Suppressor macrophage treated with lipopolysaccharide for 4 hours (primary cell): ENCODE measurements around the gene AGFG2.
A peak's percentile ranks its signal among the peaks of the same experiment; 100 is the strongest.
"Not testable (repeated sequence)": the region's sequence is repeated elsewhere in the genome, so short reads cannot be mapped to it uniquely, and the experiment has no call there.

Experiments used
- DNase-seq: peaks from one replicate; pipeline ENCODE4 v3.0.0-alpha.2; 2020

The AGFG2 gene, protein sequence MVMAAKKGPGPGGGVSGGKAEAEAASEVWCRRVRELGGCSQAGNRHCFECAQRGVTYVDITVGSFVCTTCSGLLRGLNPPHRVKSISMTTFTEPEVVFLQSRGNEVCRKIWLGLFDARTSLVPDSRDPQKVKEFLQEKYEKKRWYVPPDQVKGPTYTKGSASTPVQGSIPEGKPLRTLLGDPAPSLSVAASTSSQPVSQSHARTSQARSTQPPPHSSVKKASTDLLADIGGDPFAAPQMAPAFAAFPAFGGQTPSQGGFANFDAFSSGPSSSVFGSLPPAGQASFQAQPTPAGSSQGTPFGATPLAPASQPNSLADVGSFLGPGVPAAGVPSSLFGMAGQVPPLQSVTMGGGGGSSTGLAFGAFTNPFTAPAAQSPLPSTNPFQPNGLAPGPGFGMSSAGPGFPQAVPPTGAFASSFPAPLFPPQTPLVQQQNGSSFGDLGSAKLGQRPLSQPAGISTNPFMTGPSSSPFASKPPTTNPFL

DNA sequence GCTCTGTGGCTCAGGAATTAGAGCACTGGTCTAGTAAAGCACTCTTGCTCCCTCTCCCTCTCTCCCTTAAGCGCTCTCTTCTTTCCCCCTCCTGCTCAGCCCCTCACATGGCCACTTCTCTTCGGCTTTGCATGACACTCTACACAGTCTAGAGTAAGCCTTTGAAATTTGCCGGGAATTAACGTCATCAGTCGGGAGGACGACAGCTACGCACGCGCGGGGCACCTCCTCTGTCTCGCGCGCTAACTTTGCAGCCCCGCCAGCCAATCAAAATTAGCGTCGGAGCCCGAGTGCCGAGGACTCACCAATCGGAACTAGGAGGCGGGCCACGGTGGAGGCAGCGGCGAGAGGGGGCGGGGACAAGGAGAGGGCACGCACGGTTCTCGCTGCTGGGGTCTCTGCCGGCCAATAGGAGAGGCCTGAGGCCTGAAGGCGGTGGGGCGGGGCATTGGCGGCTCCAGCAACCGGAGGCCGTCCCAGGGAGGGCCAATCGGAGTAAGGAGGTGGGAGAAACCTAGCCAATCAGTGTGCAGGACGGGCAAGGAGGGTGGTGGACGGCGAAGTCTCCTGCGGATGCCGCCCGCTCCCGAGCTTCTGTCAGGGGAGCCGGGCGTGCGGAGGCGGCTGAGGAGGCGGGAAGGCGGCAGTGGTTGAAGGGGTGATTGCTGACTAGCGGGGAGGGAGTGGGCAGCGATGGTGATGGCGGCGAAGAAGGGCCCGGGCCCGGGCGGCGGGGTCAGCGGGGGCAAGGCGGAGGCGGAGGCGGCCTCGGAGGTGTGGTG is at the start of gene AGFG2:
Gene AGFG2 (plus strand): TSS at position 550 of the 782 bp plus-strand sequence. CDS start 144 bp downstream, at position 694.
- peak; percentile 100 for DNase-seq

DNA sequence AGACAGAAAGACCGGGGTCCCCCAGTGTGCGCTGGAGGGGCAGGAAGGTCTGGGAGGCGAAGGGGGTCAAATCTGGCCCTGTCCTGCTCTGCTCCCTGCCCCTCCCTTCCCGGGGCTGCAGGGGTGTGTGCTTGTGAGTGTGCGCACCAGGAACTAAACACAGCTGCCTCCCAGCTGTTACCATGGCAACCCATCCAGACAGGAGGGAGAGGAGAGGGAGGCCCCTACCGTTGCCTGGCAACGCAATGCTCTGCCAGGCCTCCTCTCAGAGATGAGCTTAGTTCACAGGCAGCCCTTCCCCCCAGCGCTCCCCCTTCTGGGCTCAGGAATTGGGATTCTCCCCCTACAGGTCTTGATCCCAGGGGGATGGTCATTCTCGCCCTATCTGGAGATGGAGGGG is 49.2 kb upstream of the AGFG2 start:
- peak; percentile 35 for DNase-seq

DNA sequence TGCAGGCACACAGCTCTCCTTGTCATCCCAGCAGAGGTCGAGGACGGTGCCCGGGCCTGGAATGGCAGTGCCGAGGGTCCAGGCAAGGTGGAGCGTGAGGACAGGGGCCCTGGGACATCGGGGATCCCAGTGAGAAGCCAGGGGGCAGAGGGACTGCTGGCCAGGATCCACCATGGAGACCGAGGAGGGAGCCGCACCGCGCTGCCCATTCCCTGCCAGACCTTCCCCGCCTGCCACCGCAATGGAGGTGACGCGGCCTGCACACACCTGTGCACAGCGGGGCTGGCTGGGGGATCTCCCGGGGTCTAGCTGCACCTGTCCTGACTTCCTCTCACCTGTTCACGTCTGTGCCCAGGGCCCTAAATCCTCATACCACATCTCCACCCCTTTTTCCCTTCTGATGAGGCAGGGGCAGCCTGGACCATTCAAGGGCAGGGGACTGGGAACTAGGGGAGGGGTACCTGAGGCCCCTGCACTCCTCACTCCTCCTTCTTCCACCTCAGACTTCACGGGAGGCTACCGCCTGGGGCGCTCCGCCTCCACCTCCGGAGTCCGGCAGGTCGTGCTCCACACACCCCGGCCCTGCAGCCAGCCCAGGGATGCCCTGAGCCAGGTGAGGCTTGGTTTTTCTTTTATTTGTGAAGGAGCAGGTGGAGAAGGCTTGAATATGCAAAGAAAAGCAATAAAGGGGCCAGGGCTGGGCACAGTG is 48.4 kb upstream of the AGFG2 start:
- DNase-seq, result no peak

DNA sequence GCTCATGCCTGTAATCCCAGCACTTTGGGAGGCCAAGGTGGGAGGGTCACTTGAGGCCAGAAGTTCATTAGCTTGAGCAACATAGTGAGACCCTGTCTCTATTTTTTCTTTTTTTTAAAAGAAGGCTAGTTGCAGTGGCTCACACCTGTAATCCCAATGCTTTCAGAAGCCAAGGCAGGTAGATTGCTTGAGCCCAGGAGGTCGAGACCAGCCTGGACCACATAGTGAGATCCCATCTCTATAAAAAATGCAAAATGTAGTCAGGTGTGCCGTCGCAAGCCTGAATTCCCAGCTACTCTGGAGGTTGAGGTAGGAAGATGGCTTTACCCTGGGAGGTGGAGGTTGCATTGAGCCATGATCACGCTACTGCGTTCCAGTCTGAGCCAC is 47.8 kb upstream of the AGFG2 start:
- no peak for DNase-seq

DNA sequence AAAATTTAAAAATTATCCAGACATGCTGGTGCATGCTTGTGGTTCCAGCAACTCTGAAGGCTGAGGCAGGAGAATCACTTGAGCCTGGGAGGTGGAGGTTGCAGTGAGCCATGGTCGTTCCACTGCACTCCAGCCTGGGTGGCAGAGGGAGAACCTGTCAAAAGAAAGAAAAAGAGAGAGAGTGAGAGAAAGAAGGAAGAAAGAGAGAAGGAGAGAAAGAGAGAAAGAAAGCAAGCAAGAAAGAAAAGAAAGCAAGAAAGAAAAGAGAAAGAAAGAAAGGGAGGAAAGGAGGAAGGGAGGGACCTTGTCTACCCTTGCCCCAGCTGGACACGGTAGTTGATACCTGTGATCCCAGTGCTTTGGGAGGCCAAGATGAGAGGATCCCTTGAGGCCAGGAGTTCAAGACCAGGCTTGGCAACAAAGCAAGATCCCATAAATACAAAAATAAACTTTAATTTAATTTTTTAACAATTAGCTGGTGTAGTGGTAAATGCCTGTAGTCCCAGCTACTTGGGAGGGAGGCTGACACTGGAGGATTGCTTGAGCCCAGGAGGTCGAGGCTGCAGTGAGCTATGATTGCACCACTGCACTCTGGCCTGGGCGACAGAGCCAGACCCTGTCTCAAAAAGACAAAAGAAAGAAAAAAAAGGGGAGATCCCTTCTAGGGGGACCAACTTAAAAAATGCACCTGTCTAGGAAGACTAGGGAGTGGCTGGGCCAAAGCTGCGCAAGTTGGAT is 46.1 kb upstream of the AGFG2 start:
- DNase-seq, result no peak

DNA sequence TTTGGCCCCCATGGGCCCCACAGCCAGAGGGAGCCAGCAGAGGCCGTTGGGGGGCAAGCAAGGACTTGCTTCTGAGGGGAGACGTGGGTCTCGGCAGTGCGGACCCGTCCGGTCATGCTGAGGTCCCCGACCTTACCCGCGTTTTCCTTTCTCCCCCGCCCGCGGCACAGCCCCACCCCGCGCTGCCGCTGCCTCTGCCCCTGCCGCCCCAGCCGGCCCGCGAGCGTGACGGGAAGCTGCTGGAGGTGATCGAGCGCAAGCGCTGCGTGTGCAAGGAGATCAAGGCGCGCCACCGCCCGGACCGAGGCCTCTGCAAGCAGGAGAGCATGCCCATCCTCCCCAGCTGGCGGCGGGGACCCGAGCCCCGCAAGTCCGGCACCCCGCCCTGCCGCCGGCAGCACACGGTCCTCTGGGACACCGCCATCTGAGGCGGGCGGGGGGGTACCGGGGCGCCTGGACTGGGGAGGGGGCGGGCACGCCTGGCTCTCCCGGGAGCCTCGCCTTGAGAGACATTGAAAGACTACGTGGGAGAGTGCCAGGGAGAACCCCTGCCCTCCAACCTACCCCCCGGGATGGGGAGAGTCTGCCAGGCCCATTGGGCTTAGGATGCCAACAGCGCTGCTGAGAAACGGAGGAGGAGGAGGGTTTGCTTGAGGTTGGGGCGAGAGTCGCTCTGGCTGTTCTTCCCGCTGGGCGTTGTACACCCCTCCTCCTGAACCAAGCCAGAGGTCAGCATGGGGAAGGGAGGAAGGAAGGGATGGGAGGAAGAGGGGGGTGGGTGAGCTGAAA is 45.3 kb upstream of the AGFG2 start:
- DNase-seq, result peak; percentile 33

DNA sequence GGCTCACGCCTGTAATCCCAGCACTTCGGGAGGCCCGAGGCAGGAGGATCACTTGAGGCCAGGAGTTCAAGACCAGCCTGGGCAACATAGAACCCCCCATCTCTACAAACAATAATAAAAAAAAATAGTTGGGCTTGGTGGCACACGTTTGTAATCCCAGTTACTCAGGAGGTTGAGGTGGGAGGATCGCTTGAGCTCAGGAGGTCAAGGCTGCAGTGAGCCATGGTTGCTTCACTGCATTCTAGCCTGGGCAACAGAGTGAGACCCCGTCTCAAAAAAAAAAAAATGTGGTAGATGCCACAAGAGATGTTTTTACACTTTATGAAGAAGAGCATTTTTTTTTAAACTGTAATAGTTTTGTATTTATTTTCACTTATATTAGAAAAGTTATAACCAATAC is 42.5 kb upstream of the AGFG2 start:
- DNase-seq, result no peak

DNA sequence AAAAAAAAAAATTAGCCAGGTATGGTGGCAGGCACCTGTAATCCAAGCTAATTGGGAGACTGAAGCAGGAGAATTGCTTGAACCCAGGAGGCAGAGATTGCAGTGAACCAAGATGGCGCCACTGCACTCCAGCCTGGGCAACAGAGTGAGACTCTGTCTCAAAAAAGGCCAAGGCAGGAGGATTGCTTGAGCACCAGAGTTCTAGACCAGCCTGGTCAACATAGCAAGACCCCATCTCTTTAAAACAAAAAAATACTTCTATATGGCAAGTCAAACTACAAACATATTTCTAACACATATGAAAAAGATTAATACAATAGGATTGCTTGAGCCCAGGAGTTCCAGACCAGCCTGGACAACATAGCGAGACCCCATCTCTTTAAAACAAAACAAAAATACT is 38.3 kb upstream of the AGFG2 start:
- not testable (repeated sequence) for DNase-seq

DNA sequence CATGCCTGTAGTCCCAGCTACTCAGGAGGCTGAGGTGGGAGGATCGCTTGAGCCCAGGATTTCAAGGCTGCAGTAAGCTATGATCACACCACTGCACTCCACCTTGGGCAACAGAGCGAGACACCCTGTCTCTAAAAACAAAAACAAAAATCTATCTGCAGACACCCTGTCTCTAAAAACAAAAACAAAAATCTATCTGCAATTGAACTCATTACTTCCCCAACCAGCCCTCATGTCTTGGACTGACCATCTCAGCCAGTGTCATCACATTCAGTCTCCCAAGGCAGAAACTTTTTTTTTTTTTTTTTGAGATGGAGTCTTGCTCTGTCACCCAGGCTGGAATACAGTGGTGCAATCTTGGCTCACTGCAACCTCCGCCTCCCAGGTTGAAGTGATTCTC is 35.0 kb upstream of the AGFG2 start:
- DNase-seq, result not testable (repeated sequence)

DNA sequence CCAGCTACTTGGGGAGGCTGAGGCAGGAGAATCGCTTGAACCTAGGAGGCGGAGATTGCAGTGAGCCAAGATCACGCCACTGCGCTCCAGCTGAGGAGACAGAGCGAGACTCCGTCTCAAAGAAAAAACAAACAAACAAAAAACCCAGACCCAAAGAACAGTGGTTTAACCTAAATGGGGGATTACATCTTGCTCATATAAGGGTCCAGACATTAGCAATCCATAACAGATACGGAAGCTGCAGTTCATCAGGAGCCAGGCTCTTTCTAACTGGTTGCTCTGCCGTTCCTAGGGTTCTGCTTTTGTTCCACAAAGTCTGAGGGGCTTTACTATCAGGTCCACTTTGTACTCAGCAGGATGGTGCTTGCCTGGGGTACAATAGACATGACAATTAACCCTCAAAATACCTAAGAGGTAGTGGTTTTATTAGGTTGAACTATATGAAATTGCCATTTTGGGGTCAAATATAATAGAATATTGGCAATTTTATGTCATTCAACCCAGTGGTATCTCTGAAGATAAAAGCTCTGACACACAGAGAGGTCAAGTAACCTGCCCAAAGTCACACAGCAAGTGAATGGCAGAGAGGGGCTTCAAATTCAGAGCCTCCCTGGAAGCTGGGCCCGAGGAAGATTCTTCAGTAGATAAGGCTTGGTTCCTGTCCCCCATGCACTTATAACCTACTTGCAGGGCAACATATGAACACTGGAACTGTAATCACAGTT is 34.0 kb upstream of the AGFG2 start:
- DNase-seq, result no peak

DNA sequence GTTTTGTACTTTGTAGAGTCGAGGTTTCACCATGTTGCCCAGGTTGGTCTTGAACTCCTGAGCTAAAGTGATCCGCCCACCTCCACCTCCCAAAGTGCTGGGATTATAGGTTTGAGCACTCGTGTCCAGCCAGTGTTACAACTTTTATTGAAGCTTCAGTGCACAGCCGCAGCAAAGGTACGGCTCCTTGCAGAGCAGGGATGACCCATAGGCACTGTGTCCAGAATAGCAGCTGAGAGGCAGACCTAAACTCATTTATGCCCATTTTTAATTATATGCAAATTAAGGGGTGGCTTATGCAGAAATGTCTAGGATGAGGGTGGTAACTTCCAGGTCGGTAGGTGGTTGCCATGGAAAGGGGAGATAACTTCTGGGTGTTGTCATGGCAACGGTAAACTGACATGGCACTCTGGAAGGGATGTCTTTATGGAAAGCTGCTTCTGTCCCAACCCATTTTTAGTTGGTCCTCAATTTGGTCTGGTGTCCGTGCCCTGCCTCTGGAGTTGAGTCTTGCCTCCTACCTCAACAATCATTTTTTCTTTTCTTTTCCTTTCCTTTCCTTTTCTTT is 32.6 kb upstream of the AGFG2 start:
- DNase-seq, result no peak

DNA sequence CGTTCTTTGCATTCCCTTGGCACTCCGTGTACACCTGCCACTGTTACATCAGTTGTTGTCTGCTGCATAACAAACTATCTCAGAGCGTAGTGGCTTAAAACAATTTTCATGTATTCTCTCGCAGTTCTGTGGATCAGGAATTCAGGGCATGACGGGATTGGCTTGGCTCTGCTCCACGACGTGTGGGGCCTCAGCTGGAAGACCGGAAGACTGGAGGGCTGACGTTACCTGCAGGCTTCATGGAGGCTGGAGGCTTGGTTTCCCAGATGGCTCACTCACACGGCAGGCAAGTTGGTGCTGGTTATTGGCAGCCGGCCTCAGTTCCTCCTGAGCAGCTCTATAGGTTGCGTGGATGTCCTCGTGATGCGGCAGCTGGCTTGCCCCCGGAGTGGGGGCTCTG is 29.8 kb upstream of the AGFG2 start:
- DNase-seq, result no peak

DNA sequence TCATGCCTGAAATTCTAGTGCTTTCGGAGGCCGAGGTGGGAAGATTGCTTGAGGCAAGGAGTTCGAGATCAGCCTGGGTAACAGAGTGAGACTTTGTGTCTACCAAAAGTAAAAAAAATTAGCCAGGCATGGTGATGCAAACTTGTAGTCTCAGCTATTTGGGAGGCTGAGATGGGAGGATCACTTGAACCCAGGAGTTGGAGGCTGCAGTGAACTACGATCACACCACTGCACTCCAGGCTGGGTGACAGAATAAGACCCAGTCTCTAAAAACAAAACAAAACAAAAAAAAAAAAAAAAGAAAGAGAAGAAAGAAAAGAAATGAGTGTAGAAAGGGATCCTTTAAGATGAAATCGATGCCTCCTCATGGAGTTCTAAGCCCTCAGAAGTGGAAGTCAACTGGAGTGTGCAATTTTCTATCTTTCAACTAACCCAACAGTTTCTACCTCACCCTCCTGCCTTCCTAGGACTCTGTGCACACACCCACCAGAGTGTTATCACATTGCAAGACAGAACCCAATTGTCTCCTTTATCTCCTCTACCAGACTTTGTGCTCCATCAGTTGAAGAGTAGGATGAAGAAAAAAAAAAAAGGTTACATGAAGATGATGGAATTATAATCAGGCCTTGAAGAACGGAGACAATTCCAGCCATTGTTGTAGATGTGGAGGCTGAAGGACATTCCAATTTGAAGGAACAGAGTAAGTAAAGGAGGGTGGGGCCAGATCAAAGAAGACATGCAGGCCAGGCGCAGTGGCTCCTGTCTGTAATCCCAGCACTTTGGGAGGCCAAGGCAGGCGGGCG is 28.4 kb upstream of the AGFG2 start:
- no peak for DNase-seq

DNA sequence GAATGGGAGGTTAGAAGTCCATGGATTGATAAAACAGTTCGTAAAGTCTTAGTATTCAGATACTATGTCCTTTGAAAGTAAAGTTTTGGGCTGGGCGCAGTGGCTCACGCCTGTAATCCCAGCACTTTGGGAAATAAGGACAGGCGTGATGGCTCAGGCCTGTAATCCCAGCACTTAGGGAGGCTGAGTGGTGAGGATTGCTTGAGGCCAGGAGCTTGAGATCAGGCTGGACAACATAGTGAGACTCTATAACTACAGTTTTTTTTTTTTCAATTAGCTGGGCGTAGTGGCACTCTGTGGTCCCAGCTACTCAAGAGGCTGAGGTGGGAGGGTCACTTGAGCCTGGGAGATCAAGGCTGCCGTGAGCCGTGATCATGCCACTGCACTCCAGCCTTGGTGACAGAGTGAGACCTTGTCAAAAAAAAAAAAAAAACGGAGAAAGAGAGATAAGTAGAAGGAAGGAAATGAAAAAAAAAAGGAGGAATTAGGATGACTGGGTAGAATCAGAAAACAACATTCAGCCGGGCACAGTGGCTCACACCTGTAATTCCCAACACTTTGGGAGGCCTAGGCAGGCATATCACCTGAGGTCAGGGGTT is 25.7 kb upstream of the AGFG2 start:
- no peak for DNase-seq

DNA sequence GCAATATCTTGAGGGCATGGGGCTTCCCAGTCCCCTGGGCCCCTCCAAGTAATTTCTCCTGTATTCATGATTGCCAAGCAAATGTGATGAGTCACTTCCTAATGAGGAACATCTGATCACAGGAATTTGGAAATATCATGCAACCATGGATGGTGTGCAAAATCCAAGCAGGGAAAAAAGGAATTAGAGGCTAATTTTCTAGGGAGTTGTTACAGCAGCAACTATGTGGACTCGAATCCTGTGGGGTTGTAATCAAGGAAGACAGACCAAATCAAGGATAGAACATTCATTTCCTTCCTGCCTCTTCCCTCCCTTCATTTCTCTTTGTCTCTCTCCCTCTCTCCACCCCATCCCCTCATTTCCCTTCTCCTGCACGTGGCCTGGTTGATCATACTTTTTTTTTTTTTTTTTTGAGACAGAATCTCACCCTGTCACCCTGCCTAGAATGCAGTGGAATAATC is 23.9 kb upstream of the AGFG2 start:
- peak; percentile 21 for DNase-seq

DNA sequence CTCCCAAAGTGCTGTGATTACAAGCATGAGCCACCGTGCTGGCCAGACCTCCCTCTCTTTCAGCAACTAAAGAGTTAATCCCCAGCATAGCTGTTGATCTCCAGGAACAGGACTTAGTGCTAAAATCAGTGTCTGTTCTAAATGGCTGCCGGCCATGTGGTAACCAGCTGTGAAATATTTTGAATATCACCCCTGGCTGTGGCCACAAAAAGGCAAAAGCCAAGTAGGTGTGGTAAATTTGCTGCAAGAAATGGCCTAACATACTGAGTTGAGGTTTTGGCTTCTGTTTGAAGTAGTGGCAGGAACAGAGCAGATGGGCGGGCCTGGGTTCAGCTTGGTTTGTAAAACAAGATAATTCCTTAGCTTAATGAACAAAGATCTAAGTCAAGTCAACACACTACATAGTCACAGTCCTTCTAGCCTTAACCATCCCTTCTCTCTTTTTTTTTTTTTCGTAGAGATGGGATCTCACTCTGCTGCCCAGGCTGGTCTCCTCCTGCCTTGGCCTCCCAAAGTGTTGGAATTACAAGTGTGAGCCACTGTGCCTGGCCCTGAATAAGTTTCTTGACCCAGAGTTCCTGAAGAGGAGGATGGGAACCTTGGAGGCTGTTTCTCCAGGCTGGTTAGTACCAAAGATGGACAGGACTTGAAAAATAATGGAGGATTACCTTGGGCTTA is 22.7 kb upstream of the AGFG2 start:
- no peak for DNase-seq

DNA sequence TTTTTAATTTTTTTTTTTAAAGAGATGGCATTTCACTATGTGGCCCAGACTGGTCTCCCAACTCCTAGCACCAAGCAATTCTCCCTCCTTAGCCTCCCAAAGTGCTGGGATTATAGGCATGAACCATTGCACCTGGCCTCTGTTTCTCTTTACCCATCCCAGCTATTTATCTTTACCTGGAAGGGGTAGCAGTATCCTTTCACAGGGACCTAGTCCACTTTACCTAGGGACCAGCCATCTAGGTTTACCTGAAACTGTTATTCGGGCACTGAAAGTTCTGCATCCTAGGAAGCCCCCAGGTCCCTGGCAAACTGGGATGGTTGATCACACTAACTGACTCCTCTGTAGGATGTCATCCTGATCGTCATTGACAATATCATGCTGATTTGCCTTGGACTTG is 21.7 kb upstream of the AGFG2 start:
- no peak for DNase-seq

DNA sequence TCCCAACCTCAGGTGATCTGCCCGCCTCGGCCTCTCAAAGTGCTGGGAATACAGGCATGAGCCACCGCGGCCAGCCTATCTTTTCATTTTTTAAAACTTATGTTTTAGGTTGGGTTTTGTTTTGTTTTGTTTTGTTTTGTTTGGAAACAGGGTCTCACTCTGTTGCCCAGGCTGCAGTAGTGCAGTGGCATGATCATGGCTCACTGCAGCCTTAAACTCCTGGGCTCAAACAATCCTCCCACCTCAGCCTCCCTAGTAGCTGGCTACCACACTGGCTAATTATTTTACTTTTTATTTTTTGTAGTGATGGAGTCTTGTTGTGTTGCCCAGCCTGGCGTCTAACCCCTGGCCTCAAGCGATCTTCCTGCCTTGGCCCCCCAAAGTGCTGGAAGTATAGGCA is 19.4 kb upstream of the AGFG2 start:
- DNase-seq, result no peak

DNA sequence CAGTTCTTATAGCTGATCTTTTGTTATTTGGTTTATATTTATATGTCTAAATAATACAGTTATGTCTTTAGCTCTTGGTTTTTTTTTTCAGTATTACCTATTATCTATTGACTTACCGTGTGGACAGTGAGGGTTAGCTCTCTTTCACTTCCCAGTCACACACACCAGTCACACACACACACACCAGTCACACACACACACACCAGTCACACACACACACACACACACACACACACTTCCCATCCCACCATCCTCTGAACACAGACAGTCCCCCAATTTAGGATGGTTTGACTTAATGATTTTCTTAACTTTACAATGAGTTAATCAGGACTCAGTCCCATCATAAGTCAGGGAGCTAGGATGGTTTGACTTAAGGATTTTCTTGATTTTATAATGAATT is 18.9 kb upstream of the AGFG2 start:
- no peak for DNase-seq
